Stimulated activated CD8-positive, alpha-beta memory T cell treated with anti-CD3 and anti-CD28 coated beads, Interleukin-12 subunit alpha, Interleukin-12 subunit beta, amount 100 ng/mL, for 1 hour (primary cell): ENCODE data around the gene RAP1GAP.

Experiments
- DNase-seq: peaks from one replicate; pipeline ENCODE4 v3.0.0-alpha.2; 2020; ENCODE audit warnings: low read depth

Gene RAP1GAP

GRCh38 chr1:21590934-21591333, 78.2 kb downstream of the RAP1GAP start:
- DNase-seq, result no peak

GRCh38 chr1:21590126-21590880, 78.9 kb downstream of the RAP1GAP start:
- DNase-seq, result no peak

GRCh38 chr1:21589618-21590017, 79.5 kb downstream of the RAP1GAP start:
- DNase-seq, result no peak

- DNase-seq, result no peak
Measured at GRCh38 chr1:21587602-21587953, 81.6 kb downstream of the RAP1GAP start.

GRCh38 chr1:21586846-21587601, 82.1 kb downstream of the RAP1GAP start:
- DNase-seq, result no peak

GRCh38 chr1:21586222-21586621, 82.9 kb downstream of the RAP1GAP start:
- no peak for DNase-seq

- no peak for DNase-seq
Measured at GRCh38 chr1:21585037-21585436, 84.1 kb downstream of the RAP1GAP start.

GRCh38 chr1:21584096-21584495, 85.1 kb downstream of the RAP1GAP start:
- DNase-seq, result no peak

- no peak for DNase-seq
Measured at GRCh38 chr1:21579791-21580190, 89.4 kb downstream of the RAP1GAP start.

GRCh38 chr1:21577933-21578332, 91.2 kb downstream of the RAP1GAP start:
- DNase-seq, result no peak

- DNase-seq, result no peak
Measured at GRCh38 chr1:21577324-21577723, 91.8 kb downstream of the RAP1GAP start.

GRCh38 chr1:21576798-21577187, 92.4 kb downstream of the RAP1GAP start:
- no peak for DNase-seq

GRCh38 chr1:21576031-21576797, 92.9 kb downstream of the RAP1GAP start:
- DNase-seq, result no peak

- no peak for DNase-seq
Measured at GRCh38 chr1:21575351-21575942, 93.7 kb downstream of the RAP1GAP start.

- no peak for DNase-seq
Measured at GRCh38 chr1:21574466-21575151, 94.5 kb downstream of the RAP1GAP start.

- DNase-seq, result no peak
Measured at GRCh38 chr1:21573971-21574465, 95.1 kb downstream of the RAP1GAP start.

GRCh38 chr1:21573475-21573874, 95.7 kb downstream of the RAP1GAP start:
- DNase-seq, result no peak

- DNase-seq, result no peak
Measured at GRCh38 chr1:21572735-21573277, 96.4 kb downstream of the RAP1GAP start.

GRCh38 chr1:21572221-21572620, 96.9 kb downstream of the RAP1GAP start:
- DNase-seq, result no peak

- DNase-seq, result no peak
Measured at GRCh38 chr1:21570885-21571284, 98.3 kb downstream of the RAP1GAP start.

GRCh38 chr1:21570528-21570875, 98.7 kb downstream of the RAP1GAP start:
- DNase-seq, result no peak
